HG02798 (cell line): ENCODE data around the gene MAD1L1.

Experiments
- ATAC-seq: cut with Tn5 transposase; IDR thresholded peaks from one replicate; pipeline ENCODE4 v1.9.1; 2021; ENCODE audit warnings: mild to moderate bottlenecking; ENCODE audit not compliant: unreplicated experiment, poor library complexity

Gene MAD1L1

GRCh38 chr7:1927937-1928644 lies 304.7 kb downstream of the MAD1L1 start:
- no peak for ATAC-seq

DNA sequence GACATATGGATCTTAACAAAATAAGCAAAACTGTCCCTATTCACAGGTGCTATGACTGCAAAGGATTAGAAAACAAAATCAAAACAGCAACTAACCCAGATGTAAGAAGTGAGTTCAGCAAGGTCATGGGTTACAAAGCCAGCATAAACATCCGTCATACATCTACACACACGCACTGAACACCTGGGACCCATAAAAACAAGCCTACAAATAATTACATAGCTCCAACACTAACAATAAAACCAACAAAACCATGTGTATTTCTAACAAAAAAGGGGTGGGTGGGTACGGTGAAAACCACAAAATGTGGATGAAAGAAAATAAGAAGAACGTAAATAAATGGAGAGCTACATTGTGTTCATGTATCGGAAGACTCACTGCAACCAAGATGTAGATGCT lies 305.8 kb downstream of the MAD1L1 start:
- no peak for ATAC-seq

- no peak for ATAC-seq
Measured at GRCh38 chr7:1925973-1926907, 306.5 kb downstream of the MAD1L1 start.

DNA sequence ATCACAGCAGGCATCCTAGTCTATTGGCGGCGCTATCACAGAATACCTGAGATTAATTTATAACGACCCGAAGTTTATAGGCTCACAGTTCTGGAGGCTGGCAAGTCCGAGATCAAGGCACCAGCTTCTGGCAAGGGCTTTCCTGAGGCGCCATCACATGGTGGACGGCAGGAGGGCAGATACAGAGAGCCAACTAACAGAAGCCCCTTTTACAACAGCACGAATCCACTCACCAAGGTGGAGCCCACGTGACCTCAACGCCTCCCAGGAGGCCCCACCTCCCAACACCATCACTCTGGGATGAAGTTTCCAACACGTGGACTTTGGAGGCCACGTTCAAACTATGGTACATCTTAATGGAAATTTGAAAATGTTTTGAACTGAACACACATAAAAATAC lies 307.4 kb downstream of the MAD1L1 start:
- no peak for ATAC-seq

DNA sequence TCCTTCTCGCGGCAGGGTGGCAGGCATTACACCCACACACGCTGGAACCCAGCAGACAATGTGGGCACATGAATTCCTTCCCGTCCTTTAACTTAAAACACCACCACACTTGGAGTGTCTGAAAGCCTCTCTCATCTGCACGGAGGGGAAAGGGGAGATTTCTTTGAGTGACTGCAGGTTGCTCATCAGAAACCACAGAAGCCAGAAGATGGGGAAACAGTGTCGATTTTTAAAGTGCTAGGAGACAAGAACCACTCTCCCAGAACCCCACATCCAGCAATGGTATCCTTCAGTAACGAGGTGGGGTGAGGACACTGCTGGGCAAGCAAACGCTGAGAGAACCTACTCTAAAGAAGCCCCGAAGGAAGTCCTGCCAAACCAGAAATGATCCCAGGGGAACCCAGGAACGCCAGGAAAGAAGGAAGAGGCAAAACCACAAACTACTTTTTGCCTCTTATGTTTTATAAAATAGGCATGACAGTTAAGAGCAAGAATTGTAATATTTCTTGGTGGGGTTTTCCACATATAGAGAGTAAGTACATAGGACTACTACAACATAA lies 308.4 kb downstream of the MAD1L1 start:
- ATAC-seq, result no peak

GRCh38 chr7:1923409-1924257 lies 309.1 kb downstream of the MAD1L1 start:
- no peak for ATAC-seq

DNA sequence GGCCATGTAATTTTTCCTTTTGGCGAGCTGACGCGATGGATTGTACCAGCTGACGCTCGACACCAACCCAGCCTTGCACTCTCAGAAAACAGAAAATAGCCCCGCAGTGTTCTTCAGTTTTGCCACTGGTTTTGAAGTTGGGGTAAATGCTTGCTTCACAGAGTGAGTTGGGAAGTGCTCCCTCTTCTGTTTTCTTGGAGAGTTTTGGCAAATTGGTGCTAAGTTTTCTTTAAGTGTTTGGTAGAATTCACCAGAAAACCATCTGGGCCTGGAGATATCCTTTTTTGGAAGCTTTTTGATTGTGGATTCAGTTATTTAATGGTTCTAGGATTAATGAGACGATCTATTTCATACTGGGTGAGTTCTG lies 309.9 kb downstream of the MAD1L1 start:
- ATAC-seq, result no peak

GRCh38 chr7:1922071-1922869 lies 310.5 kb downstream of the MAD1L1 start:
- ATAC-seq, result no peak

GRCh38 chr7:1920881-1921280 lies 311.9 kb downstream of the MAD1L1 start:
- ATAC-seq, result no peak

DNA sequence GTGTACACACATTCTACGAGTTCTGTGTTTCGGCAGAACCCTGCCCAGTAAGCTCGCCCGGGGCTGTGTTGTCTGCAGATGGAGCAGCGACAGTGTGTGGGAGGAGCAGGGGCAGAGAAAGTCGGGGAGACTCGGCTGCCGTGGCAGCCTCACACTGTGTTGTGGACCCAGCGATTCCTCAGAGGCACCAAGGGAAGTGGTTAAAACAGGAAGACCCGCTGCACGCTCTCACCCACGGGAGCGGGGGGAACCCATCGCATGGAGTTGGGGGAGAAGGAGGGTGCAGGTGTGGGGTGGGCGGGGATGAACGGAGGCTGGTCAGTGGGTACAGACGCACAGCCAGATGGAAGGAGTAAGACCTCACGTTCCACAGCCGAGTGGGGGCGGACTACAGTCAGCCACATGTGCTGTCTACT lies 312.5 kb downstream of the MAD1L1 start:
- ATAC-seq, result peak; percentile 44

GRCh38 chr7:1919539-1920265 lies 313.0 kb downstream of the MAD1L1 start:
- no peak for ATAC-seq

GRCh38 chr7:1918881-1919525 lies 313.7 kb downstream of the MAD1L1 start:
- no peak for ATAC-seq

DNA sequence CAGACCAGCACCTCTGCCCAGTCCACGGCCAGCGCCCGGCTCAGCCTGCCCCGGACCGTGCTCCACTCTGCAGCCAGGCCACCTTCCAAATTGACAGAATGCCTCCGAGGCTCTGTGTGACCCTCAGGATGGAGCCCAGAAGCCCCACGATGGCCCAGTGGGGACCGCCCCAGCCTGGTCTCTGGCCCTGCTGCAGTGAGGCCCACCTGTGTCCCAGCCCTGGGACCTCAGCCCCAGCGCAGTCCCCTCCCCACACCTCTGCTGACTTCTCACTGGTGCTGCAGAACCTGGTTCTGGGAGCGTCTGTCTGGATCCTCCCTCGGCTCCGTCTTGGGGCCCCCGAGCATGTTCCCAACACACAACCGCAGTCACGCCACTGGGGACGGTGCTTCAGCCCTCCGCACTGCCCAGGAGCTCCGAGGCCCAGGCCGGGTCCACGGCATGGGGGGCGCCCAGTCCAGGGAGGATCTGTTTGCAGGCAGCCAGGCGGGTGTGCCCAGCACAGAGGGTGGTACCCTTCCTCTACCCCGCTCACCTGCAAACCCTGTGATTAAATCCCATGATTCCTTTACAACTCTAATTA lies 314.6 kb downstream of the MAD1L1 start:
- ATAC-seq, result no peak

GRCh38 chr7:1917221-1918062 lies 315.3 kb downstream of the MAD1L1 start:
- ATAC-seq, result no peak

- ATAC-seq, result no peak
Measured at GRCh38 chr7:1916601-1916970, 316.2 kb downstream of the MAD1L1 start.

GRCh38 chr7:1915956-1916600 lies 316.7 kb downstream of the MAD1L1 start:
- ATAC-seq, result no peak

- ATAC-seq, result no peak
Measured at GRCh38 chr7:1915326-1915725, 317.4 kb downstream of the MAD1L1 start.
